Vagina (tissue), 2 donors: ENCODE data around the gene MPP2.

Experiments
- CTCF ChIP-seq, 3 experiments: fragments of 450-650 bp in 2 of 3; fragments of 200-600 bp in 1 of 3; sonication (generic) in 1 of 3; IDR thresholded peaks; one replicate each; pipeline ENCODE4 v1.5.1; 2017 to 2019; ENCODE audit warnings: antibody characterized with exemption in 3 of 3, mild to moderate bottlenecking in 2 of 3, moderate library complexity in 2 of 3
- POLR2A ChIP-seq, 2 donors: fragments of 450-650 bp; IDR thresholded peaks; one replicate each; pipeline ENCODE4 v1.6.1; 2017; ENCODE audit warnings: antibody characterized with exemption in 2 of 2, mild to moderate bottlenecking in 2 of 2, moderate library complexity in 2 of 2
- POLR2AphosphoS5 ChIP-seq, 2 donors: sonication (generic); formaldehyde crosslinking; IDR thresholded peaks; one replicate each; pipeline ENCODE4 v1.9.0; 2017; ENCODE audit warnings: antibody characterized with exemption in 2 of 2, mild to moderate bottlenecking in 2 of 2, low read depth in 1 of 2; ENCODE audit not compliant: insufficient read depth in 1 of 2

- TF ChIP-seq POLR2A (IDR thresholded peaks at IDR 0.05) (no peak), CTCF (IDR thresholded peaks at IDR 0.05) (peak in 2 of 3 experiments; percentile 8 to 17), POLR2AphosphoS5 (IDR thresholded peaks at IDR 0.05; ENCODE audit: insufficient read depth in 1 of 2, low read depth in 1 of 2) (no peak)
These were observed 26.8 kb downstream of the MPP2 start for GRCh38 chr17:43880420-43880991.
